Vagina (tissue), 2 donors: ENCODE results near the gene TENM4. TPM values are rescaled to one million over a fixed set of nuclear protein-coding genes. Genes with fewer than 3 reads are reported as not detected.

Experiments
- DNase-seq, 2 donors: peaks; one replicate each; pipeline ENCODE4 v3.0.0-alpha.2; 2017; ENCODE audit errors: extremely low spot score in 2 of 2
- H3K27ac ChIP-seq: fragments of 200-600 bp; sonication (generic); one replicate; pipeline ENCODE4 v1.5.1; 2019
- H3K27me3 ChIP-seq: fragments of 200-600 bp; sonication (generic); one replicate; pipeline ENCODE4 v1.5.1; 2019
- H3K36me3 ChIP-seq, 2 donors: fragments of 200-600 bp; sonication (generic); one replicate each; pipeline ENCODE4 v1.5.1; 2017 to 2019
- H3K4me1 ChIP-seq: fragments of 200-600 bp; sonication (generic); one replicate; pipeline ENCODE4 v1.5.1; 2019
- H3K4me3 ChIP-seq, 2 donors: fragments of 200-600 bp; sonication (generic); 1 replicate in 1 of 2; 2 replicates in 1 of 2; pipeline ENCODE4 v1.5.1; 2016 to 2019
- H3K9me3 ChIP-seq: fragments of 200-600 bp; sonication (generic); one replicate; pipeline ENCODE4 v1.5.1; 2019
- CTCF ChIP-seq, 3 experiments: fragments of 450-650 bp in 2 of 3; fragments of 200-600 bp in 1 of 3; sonication (generic) in 1 of 3; IDR thresholded peaks; one replicate each; pipeline ENCODE4 v1.5.1; 2017 to 2019; ENCODE audit warnings: antibody characterized with exemption in 3 of 3, mild to moderate bottlenecking in 2 of 3, moderate library complexity in 2 of 3
- POLR2A ChIP-seq, 2 donors: fragments of 450-650 bp; IDR thresholded peaks; one replicate each; pipeline ENCODE4 v1.6.1; 2017; ENCODE audit warnings: antibody characterized with exemption in 2 of 2, mild to moderate bottlenecking in 2 of 2, moderate library complexity in 2 of 2
- POLR2AphosphoS5 ChIP-seq, 2 donors: sonication (generic); formaldehyde crosslinking; IDR thresholded peaks; one replicate each; pipeline ENCODE4 v1.9.0; 2017; ENCODE audit warnings: antibody characterized with exemption in 2 of 2, mild to moderate bottlenecking in 2 of 2, low read depth in 1 of 2; ENCODE audit not compliant: insufficient read depth in 1 of 2
- intact Hi-C: fragments of 100-400 bp; cut with DNase I; formaldehyde crosslinking; loops from one replicate; pipeline ENCODE4 v1.15.1; 2023
- total RNA-seq: library from RNA; depleted of rRNA; stranded (reverse); fragments of >200 nt; gene quantifications from one replicate; pipeline ENCODE4 v1.2.3, GENCODE V29; 2016

TENM4 gene
- total RNA-seq, 1 donor from 2014 or later, result 12.5 TPM

- H3K36me3 ChIP-seq, result no peaks in the 10 kb centered on the region
- no peaks in the 10 kb centered on the region for H3K9me3 ChIP-seq
- intact Hi-C loops, result no loop called here
- no peak overlapping the region for H3K27ac ChIP-seq
- H3K4me1 ChIP-seq, result no peaks in the 10 kb centered on the region
- H3K4me3 ChIP-seq, result no peak overlapping the region
- H3K27me3 ChIP-seq, result no peaks in the 10 kb centered on the region
- TF ChIP-seq CTCF (IDR thresholded peaks at IDR 0.05), result no peak
- TF ChIP-seq POLR2AphosphoS5 (IDR thresholded peaks at IDR 0.05; ENCODE audit: insufficient read depth in 1 of 2, low read depth in 1 of 2), result no peak
- no peak for TF ChIP-seq POLR2A (IDR thresholded peaks at IDR 0.05)
- DNase-seq, result no peak
These were observed 570.2 kb downstream of the TENM4 start for GRCh38 chr11:78870655-78871054.

- Histone ChIP-seq H3K9me3 (no peaks in the 10 kb centered on the region), H3K4me3 (no peak overlapping the region), H3K4me1 (no peaks in the 10 kb centered on the region), H3K27me3 (no peaks in the 10 kb centered on the region), H3K27ac (no peak overlapping the region), H3K36me3 (no peaks in the 10 kb centered on the region)
- no peak for DNase-seq
- TF ChIP-seq CTCF (IDR thresholded peaks at IDR 0.05), result no peak
- no peak for TF ChIP-seq POLR2A (IDR thresholded peaks at IDR 0.05)
- no peak for TF ChIP-seq POLR2AphosphoS5 (IDR thresholded peaks at IDR 0.05; ENCODE audit: insufficient read depth in 1 of 2, low read depth in 1 of 2)
- intact Hi-C loops, result no loop called here
These were observed 571.5 kb downstream of the TENM4 start for GRCh38 chr11:78869293-78869692.

GRCh38 chr11:78868563-78868962, 572.3 kb downstream of the TENM4 start:
- no peak overlapping the region for H3K4me3 ChIP-seq
- no peaks in the 10 kb centered on the region for H3K9me3 ChIP-seq
- no peaks in the 10 kb centered on the region for H3K27me3 ChIP-seq
- intact Hi-C loops, result no loop called here
- no peaks in the 10 kb centered on the region for H3K4me1 ChIP-seq
- no peak for TF ChIP-seq POLR2AphosphoS5 (IDR thresholded peaks at IDR 0.05; ENCODE audit: insufficient read depth in 1 of 2, low read depth in 1 of 2)
- no peak for TF ChIP-seq POLR2A (IDR thresholded peaks at IDR 0.05)
- TF ChIP-seq CTCF (IDR thresholded peaks at IDR 0.05), result no peak
- H3K27ac ChIP-seq, result no peak overlapping the region
- DNase-seq, result no peak
- no peaks in the 10 kb centered on the region for H3K36me3 ChIP-seq

GRCh38 chr11:78860720-78861422, 580.0 kb downstream of the TENM4 start:
- intact Hi-C loops, result no loop called here
- no peak for TF ChIP-seq POLR2A (IDR thresholded peaks at IDR 0.05)
- no peak for TF ChIP-seq CTCF (IDR thresholded peaks at IDR 0.05)
- TF ChIP-seq POLR2AphosphoS5 (IDR thresholded peaks at IDR 0.05; ENCODE audit: insufficient read depth in 1 of 2, low read depth in 1 of 2), result no peak

GRCh38 chr11:78857688-78858087, 583.1 kb downstream of the TENM4 start:
- Histone ChIP-seq H3K27me3 (no peaks in the 10 kb centered on the region), H3K4me3 (no peak overlapping the region), H3K4me1 (no peaks in the 10 kb centered on the region), H3K27ac (no peak overlapping the region), H3K36me3 (no peaks in the 10 kb centered on the region), H3K9me3 (no peaks in the 10 kb centered on the region)
- TF ChIP-seq POLR2A (IDR thresholded peaks at IDR 0.05) (no peak), CTCF (IDR thresholded peaks at IDR 0.05) (no peak), POLR2AphosphoS5 (IDR thresholded peaks at IDR 0.05; ENCODE audit: insufficient read depth in 1 of 2, low read depth in 1 of 2) (no peak)
- intact Hi-C loops, result no loop called here
- no peak for DNase-seq

More at GRCh38 chr11:78860720-78861422, 580.0 kb downstream of the TENM4 start:
- Histone ChIP-seq H3K36me3 (no peaks in the 10 kb centered on the region), H3K27ac (no peak overlapping the region), H3K4me3 (no peak overlapping the region), H3K4me1 (no peaks in the 10 kb centered on the region), H3K9me3 (no peaks in the 10 kb centered on the region), H3K27me3 (no peaks in the 10 kb centered on the region)
- DNase-seq, result no peak
